ENCODE results near the gene FN1.
"Not testable (repeated sequence)": the region's sequence is repeated elsewhere in the genome, so short reads cannot be mapped to it uniquely, and the experiment has no call there.

FN1 gene

GRCh38 chr2:215363461-215364156 is 72.3 kb downstream of the FN1 start:
- DNase-seq: no peak

GRCh38 chr2:215363039-215363438 is 72.8 kb downstream of the FN1 start:
- DNase-seq: no peak

- DNase-seq: no peak
Observed at GRCh38 chr2:215362562-215362904, 73.3 kb downstream of the FN1 start.

- no peak for DNase-seq
Observed at GRCh38 chr2:215361876-215362561, 73.8 kb downstream of the FN1 start.

GRCh38 chr2:215361211-215361875 is 74.5 kb downstream of the FN1 start:
- DNase-seq: no peak

GRCh38 chr2:215360596-215360995 is 75.3 kb downstream of the FN1 start:
- DNase-seq: no peak

GRCh38 chr2:215360059-215360458 is 75.8 kb downstream of the FN1 start:
- not testable (repeated sequence) for DNase-seq

GRCh38 chr2:215359576-215359922 is 76.3 kb downstream of the FN1 start:
- DNase-seq: no peak

GRCh38 chr2:215358891-215359575 is 76.8 kb downstream of the FN1 start:
- no peak for DNase-seq

- DNase-seq: no peak
Observed at GRCh38 chr2:215358312-215358845, 77.5 kb downstream of the FN1 start.

GRCh38 chr2:215357660-215358059 is 78.2 kb downstream of the FN1 start:
- DNase-seq: no peak

GRCh38 chr2:215356948-215357461 is 78.9 kb downstream of the FN1 start:
- DNase-seq: no peak

- no peak for DNase-seq
Observed at GRCh38 chr2:215356334-215356947, 79.4 kb downstream of the FN1 start.

- no peak for DNase-seq
Observed at GRCh38 chr2:215355801-215356200, 80.1 kb downstream of the FN1 start.

GRCh38 chr2:215354771-215355695 is 80.8 kb downstream of the FN1 start:
- DNase-seq: no peak

- DNase-seq: no peak
Observed at GRCh38 chr2:215352602-215353001, 83.3 kb downstream of the FN1 start.

- DNase-seq: no peak
Observed at GRCh38 chr2:215347878-215348277, 88.0 kb downstream of the FN1 start.

GRCh38 chr2:215338883-215339679 is 96.8 kb downstream of the FN1 start:
- DNase-seq: no peak

- DNase-seq: no peak
Observed at GRCh38 chr2:215332872-215333595, 102.8 kb downstream of the FN1 start.

- DNase-seq: no peak
Observed at GRCh38 chr2:215328066-215328465, 107.8 kb downstream of the FN1 start.

Measured in cerebellar nuclear complex (tissue), 1 donor.